Stimulated activated CD8-positive, alpha-beta memory T cell treated with anti-CD3 and anti-CD28 coated beads, Interleukin-12 subunit alpha, Interleukin-12 subunit beta, amount 100 ng/mL, for 1 hour (primary cell): ENCODE measurements around the gene PHACTR1.

Experiments used
- DNase-seq: peaks from one replicate; pipeline ENCODE4 v3.0.0-alpha.2; 2020; ENCODE audit warnings: low read depth

Gene PHACTR1

DNA sequence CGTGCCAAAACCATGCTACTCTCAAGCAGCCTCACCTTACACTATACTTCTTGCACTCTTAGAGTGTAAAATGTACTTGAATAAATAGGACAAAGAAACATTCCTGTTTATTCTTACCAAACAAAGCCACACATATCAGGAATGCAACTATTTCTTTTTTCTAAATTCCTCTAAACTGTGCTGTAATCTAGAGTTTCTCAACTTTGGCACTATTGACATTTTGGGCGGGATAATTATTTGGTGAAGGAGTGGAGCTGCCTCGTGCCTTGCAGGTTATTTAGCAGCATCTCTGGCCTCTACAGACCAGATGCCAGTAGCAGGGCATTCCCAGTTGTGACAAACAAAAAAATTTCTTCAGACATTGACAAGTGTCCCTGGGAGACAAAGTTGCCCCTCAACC is 86.9 kb downstream of the PHACTR1 start:
- DNase-seq: no peak

DNA sequence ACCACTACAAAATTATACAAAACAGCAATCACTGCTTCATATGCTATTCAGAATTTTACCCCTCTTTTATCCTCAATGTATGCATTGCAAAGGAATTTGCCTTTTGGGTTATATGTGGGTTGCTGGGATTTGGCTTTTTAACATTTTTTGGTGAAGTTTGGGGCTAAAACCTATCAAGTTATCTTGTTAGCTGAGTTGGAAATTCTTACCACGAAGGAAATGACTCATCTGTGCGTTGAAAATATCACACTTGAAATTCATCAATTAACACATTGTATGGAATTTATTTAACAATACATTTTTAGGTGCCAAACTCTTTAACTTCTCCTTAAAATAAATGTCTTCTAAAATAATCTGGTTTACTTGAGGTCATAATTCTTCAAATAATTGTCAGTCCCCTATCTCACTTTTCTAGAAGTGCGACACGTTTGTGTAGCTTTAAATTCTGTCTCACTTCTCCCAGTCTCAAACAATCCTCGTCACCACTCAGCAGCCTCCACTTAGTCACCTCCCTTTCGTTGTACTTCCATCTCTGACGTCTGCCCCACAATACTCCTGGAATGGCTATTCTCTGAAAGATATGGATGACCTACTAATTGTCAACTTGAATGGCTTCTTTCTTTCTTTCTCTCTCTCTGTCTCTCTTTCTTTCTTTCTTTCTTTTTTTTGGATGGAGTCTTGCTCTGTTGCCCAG is 88.5 kb downstream of the PHACTR1 start:
- DNase-seq: no peak

DNA sequence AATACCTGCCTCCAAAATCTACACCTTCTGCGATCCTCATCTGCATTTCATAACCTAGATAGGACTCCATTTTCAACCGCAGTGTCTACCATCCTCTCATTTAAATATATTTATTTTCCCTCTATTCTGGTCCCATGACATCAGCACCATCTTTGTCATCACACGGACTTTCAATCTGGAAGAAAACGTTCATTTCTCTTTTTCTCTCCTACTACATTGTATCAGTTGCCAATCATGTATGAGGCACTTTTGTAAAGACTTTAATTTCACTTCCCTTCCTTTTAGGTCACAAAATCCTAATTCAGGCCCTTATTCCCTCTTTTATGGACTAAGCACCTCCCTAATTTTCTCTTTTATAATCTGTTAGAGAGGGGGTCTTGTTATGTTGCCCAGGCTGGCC is 89.6 kb downstream of the PHACTR1 start:
- DNase-seq: no peak

DNA sequence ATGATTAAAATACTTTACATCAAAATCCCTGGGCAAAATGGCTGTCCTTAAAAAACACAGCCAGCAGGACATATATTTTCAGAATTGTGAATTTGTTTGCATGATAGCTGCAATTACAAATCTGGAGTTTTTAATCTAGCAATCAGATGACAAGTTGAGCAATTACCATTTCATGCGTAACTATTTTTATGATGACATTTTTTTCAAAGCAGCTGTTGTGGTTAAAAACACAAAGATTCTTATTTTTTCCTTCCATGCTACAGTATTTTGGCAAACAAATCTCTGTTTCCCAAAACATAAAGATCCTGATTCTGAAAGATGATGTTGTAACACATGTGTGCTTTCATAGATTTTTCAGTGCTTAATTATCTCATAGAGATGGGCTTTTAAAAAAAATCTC is 90.2 kb downstream of the PHACTR1 start:
- DNase-seq: no peak

DNA sequence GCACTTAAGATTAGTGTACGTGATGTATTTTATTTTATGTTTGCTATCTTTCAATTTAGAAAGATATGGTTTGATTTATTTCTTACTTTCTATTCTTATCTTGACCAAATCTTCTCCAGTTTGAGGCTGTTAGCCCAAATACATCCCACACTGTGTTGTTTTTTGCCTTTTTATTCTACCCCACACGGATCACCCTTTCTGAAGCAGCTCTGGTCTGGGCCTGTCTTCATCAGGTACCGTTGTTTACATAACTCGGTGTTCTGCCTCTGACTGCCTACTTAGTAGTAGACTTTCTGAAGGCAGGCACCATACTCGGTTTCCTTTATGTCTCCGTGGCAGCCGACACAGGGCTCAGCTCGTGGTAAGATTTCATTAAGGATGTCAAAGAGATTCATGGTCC is 95.0 kb downstream of the PHACTR1 start:
- DNase-seq: no peak

DNA sequence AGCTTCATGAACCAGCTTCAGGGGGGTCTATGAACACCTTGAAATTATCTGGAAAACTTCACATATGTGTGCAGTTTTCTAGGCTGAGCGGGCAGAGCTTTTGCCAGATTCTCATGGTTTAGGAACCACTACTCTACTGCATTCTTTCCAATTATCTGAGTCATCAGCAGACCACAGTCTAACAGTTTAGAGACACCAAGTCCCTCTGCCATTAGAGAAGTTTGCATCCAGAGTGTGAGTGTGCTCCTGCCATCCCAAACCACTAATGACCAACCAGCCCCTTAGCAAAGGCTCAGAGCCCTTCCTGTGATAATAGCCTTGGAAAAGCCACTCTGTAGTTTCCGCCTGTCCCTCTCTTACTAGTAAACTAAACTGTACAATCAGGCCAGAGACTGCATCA is 96.8 kb downstream of the PHACTR1 start:
- DNase-seq: no peak

DNA sequence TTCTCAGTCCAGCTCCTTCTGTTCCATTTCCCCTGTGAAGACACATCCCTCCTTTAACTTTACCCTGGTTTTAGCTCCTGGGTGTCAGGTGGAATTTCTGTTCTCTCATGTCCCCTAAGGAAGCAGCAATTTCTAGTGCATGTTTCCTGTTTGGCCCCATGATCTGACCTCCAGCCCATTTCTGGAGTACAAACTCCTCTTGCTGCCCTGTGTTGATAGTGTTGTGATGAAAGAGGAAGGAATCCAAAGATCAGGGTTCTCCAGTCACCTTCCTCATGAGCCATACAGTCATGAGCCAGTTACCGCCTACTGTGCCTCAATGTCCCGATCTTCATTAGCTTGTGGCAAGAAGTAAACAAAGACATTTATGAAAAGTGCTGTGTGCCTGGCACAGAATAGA is 97.4 kb downstream of the PHACTR1 start:
- DNase-seq: no peak

DNA sequence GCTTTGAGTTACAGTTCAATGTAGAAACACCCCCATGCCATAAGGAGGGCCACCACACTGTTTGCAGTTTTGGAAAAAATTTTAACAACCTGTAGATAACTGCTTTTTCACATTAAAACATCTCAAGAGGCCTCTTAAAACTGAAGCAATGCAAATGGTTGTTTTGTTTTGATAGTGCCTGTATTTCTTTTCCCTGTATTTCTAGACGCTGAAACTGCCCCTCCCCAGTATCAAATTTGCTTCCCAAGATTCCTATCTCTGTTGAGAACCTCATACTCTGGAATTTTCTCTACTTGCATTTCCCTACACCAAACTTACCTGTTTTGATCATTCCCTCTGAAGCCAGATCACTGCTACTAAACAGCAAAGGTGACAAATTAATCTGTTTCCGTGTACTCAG is 98.5 kb downstream of the PHACTR1 start:
- no peak for DNase-seq

DNA sequence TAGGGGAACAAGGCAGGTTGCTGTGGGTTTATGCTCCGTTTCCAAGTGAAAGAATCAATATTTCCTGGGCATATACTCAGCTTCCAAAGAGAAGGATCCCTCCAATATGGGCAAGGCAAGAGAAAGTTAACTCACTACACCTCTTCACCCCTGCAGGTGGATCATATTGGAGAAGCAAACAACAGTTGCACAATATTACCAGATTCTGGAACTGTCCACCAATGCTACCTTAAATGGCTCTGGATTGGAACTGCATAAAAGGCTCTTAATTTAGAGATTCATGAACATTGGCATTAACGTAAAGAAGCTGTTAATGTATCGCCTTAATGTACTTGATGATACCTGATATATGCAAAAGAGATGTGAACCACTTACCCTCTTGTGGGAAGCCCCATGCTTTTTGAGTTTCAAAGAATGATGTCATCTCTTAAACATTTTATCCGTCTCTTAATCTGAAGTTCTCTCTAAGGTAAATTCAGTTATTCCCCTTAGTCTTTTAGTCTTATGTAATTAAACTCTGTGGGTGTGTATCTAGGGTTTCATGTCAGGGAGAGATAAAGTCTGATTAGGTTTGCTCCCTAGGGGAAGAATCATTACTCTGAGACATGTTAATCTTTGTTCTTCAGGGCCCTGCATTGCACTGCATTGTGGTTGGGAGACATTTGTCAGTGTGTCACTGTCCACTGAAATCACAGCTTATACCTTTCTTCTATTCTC is 99.5 kb downstream of the PHACTR1 start:
- DNase-seq: no peak

DNA sequence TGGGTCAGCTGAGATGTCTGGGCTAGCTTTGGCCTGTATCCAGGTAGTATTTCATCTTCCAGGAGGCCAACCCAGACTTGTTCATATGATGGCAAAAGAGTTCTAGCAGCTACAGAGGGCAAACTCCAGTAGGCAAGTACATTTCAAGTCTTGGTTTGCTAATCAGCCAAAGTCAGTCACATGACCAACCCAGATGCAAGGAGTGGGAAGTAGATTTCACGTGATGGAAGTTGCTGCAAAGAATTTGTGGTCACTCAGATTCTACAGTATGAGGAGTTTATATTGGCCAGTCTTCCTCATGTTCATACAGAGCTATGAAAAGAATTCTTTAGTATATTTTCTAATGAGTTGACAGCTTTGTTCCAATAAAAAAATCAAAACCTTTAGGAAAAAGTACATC is 101.8 kb downstream of the PHACTR1 start:
- no peak for DNase-seq

DNA sequence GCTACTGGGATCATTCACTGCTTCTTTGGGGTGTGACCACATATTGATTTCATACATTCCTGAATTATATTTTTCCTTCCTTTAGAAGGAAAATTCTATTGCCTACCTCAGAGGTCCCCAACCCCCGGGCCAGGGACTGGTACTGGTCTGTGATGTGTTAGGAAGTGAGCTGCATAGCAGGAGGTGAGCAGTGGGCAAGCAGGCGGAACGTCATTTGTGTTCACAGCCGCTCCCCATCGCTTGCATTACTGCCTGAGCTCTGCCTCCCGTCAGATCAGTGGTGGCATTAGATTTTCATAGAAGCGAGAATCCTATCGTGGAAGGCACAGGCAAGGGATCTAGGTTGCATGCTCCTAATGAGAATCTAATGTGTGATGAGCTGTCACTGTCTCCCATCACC is 107.3 kb downstream of the PHACTR1 start:
- DNase-seq: no peak

DNA sequence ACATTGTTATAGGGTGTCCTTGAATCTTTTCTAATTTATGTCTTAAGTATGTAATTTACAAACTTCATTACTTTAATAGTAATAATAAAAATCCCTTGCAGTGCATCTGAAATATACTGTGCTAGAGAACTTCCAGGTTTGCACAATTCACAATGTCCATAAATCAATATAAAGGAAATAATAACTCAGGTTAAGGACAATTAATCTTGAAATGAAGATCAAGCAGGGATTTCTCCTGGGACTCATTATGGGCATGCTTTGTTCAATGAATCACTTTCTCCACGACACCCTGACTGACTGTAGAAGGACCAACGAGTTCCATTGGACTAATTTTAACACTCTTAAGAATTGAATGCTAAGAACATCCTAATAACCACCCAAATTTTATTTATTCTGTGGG is 110.0 kb downstream of the PHACTR1 start:
- no peak for DNase-seq

DNA sequence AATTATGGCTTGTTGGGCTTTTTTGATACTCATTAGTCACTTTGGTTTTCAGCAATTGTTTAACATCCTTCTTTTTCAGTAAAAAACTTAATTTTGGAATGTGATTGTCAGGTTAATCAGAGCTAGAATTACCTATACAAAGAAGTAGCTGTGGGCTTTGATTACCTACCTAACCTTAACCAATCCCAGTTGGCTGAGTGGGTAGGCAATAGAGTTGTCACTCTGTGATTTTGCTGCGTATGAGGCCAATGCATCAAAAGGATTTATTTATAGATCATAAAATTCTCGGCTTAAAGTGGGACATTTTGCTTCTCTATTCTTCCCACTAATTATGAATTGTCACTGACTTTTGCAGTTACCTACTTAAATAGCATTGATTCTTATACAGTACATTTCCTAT is 111.4 kb downstream of the PHACTR1 start:
- DNase-seq: no peak

DNA sequence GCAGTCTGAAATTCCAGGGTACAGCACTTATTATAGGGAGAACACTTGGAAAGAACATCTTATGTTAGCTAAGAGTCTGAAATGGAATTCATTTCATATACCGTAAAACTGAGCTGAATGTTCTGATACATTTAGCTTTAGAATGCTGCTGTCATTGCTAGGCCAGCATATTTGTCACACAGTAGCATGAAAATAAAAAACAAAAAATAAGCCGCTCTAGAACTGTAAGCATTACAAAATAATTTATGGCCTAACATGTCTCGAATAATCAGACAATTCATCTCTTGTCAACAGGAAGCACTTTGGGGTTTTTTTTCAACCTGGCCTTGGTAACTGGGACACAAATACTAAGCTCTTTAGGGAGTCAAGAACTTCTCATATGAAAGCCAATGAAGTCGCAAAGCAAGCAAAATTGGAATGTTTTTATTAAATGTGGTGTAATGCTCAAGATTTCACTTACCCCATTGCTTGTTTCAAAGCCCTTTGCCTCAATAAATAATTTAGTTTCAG is 115.7 kb downstream of the PHACTR1 start:
- no peak for DNase-seq

DNA sequence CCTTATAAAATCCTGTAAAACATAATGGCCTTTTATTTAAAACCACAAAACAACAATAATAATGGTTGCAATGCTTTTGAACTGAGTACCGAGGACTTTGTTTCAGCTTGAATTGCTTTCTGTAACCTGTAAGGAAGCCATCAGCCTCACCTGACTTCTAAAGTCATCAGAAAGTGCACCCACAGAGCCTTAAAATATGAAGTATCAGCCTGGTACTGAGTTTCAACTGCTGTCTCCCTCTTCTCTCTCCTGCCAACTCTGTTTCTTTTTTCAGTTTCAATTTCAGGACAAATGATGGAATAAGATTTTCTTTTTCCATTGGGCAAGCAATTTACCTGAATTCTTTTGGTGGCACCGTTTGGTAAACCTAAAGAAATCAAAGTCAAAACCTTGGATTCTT is 119.4 kb downstream of the PHACTR1 start:
- DNase-seq: no peak

DNA sequence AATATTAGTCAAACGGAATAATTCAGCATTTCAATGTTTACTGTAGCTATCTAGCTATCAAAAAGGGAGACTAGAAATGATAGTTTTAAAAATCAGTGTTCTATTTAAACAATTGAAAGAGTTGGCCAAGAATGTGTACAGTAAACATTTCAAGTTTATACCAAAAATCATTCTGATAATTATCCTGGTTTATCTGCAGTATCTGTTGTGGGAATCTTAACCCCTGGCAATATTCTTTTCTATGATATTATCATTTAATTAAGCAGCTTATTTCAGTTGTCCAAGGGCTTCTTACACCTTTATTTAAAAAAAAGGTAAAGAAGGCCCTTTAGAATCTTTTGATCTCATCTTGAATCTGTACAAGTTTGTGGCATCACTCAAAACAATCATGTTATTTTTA is 125.1 kb downstream of the PHACTR1 start:
- no peak for DNase-seq

DNA sequence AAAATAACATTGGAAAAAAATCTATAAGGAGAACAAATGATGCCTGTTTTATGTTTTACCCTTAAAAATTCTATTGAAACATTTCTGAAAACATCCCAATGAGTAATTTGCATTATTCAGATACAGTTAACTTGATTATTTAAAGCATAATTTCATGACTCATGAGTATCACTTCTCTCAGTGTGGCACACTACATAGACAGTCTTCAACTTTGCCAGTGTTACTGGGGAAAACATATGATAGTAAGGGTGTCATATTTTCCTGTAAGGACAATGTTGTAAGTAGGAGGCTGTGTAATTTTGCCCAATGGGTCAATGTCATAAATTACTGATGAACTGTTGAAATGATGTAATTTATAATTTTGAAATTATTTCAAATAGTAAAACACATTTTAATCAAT is 125.5 kb downstream of the PHACTR1 start:
- DNase-seq: no peak

DNA sequence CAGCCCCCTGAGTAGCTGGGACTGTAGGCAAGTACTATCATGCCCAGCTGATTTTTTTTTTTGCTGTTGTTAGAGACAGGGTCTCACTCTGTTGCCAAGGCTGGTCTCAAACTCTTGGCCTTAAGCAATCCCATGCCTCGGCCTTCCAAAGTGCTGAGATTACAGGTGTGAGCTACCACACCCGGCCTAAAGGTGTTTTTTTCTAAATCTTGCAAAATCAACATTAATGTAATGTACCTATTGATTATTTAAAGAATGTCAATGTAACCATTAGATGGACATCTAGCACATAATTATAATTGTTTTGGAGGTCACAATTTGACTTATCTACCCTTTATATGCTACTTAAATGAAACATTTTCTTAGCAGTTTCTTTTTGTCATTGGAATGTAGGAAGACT is 126.1 kb downstream of the PHACTR1 start:
- no peak for DNase-seq

DNA sequence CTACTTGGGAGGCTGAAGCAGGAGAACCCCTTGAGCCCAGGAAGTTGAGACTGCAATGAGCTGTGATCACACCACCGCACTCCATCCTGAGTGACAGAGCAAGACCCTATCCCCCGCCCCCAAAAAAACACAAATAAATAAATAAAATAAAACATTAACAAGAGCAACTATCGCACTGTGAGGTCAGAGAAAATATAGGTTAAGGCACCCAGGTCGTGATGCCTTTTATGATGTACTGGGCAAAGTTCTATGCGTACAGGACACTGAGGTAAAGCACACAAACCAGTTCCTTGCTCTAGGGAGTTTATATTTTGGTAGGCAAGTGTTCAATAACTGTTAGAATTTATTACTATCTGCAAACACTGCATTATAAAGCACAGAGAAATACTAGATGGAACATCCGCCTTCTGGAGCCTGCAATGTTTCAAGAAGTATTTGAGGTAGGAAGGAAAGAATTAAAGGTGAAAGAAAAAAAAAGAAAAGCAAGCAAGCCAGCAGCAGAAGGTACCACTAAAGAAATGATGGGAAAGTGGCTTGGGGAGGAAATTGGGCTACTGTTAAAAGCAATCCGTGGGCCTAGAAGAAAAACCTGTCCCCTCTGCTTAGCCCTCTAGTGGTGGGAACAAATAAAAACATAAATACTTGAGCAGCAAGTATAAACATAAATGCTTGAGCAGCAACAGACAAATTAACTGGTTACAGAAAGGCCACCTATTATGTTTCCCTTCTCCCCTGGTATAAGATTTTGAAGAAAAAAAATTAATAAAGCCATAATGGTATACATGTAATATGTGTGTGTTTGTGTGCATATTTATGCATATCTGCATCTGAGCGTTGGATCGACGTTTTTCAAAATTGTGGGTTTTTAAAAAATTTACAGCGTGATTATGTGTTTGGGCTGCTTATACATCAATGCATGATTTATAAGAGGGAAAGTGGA is 128.0 kb downstream of the PHACTR1 start:
- no peak for DNase-seq

DNA sequence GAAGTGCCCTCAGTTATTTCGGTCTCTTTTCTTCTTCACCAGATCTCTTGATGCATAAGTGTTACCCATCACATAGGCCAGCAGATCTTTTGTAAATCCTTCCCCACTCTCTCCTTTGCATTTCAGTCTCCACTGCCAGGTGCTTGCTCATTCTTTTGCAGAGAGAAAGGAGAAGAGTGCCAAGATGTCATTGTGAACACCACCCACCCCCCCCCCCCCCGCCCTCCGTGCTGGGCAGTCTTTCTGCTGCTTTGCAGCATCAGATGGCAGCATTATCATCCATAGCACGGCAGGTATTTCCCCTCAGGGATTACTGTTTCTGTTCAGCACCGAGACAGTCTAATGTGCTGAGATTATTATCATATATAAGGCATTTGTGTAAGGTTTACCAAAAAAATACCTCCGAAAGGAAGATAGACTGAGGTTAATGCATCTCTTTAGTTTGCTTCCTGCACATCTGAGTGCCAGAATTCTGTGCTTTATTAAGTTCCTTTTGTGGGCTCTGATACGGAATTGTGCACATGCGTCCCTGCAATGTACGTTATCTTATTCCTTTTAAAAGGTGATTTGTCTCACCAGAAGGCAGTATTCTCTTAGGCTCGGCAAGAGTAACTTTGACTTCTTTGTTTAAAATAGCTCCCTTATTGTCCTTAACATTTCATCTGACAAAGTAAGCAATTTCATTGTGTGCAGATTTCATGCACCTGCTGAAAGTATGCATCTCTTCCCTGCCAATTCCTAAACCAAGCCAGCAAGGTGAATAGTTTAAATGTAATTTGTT is 128.8 kb downstream of the PHACTR1 start:
- DNase-seq: no peak

DNA sequence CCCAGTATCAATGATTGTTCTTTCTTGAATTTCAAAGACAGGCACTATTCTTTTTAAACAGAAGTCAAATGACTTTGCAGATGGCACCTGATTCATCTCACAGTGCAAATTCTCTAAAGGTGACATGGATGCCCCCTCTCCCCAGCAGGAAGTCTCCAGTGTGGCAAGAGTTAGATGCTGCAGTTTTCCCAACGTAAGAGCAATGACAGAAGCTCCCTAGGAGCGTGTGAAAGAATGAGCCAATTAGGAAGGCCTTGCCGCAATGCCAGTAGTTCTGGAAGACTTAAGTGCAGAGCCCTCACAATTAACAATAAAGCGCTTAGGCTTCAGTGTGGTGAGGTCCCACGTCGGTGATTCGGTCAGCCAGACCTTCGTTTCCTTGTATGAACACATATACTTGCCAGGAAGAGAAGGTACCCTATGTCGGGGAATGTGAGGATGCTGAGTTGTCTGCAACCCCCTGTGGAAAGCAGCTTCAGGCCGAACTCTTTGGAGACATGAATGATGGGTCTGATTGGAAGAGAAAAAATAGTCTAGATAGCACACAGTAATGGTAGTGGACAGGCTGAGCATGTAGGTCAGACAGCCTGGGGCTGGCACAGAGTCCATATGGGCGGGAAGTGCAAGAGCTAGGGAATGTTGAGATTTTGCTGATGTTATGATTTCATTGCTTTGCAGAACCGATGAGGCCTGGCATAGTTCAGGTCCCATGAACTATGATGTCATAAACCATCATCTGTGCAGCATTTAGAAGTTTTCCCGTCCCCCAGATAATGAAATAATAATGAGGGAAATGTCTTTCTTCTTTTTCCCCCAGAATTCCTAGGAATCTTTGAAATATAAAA is 132.6 kb downstream of the PHACTR1 start:
- DNase-seq: no peak
